HCT116 (cell line): ENCODE results near the gene SAPCD2. TPM values are rescaled to one million over a fixed set of nuclear protein-coding genes. Genes with fewer than 3 reads are reported as not detected.

Experiments used
- ATAC-seq: fragments of 200-7000 bp; cut with Tn5 transposase; 2 replicates; pipeline ENCODE4 v1.9.1; 2020; ENCODE audit warnings: mild to moderate bottlenecking, moderate library complexity
- BruUV-seq: library from RNA; stranded (reverse); fragments of 400-500 nt; replicated peaks from 2 replicates; lab custom pipeline; 2021; lab: Mats Ljungman, UMichigan
- CTCF ChIA-PET: fragments of 300-600 bp; sonication (Branson Sonifier 250); formaldehyde crosslinking; loops from one replicate; lab custom pipeline; 2021; ENCODE audit warnings: antibody characterized with exemption; lab: Charles Lee
- POLR2A ChIA-PET: fragments of 300-600, 350-600 bp; sonication (Branson Sonifier 250); formaldehyde crosslinking; loops from one replicate; lab custom pipeline; 2021; ENCODE audit warnings: antibody characterized with exemption; lab: Charles Lee
- RAD21 ChIA-PET, 2 experiments: fragments of 300-600 bp; sonication (Branson Sonifier 250); formaldehyde crosslinking; loops; one replicate each; lab custom pipeline; 2023; ENCODE audit warnings: low total read pairs in 2 of 2; ENCODE audit not compliant: uncharacterized antibody in 2 of 2, unreplicated experiment in 2 of 2, low non-redundant PET in 1 of 2; lab: Charles Lee
- DNase-seq: peaks from one replicate; pipeline ENCODE4 v3.0.0-alpha.2; 2010; ENCODE audit warnings: low read depth, low spot score
- H2AFZ ChIP-seq: fragments of 200-600 bp; shearing (Covaris generic), sonication (generic); 2 replicates; pipeline ENCODE4 v1.6.1; 2017; ENCODE audit warnings: low read depth, mixed run types, mixed read lengths, antibody characterized with exemption, low read length; ENCODE audit not compliant: poor library complexity, severe bottlenecking
- H3K27ac ChIP-seq: 2 replicates; pipeline ENCODE4 v1.5.1; 2012; ENCODE audit warnings: low read depth, low read length
- H3K27me3 ChIP-seq: fragments of 200-600 bp; sonication (generic); 2 replicates; pipeline ENCODE4 v1.6.1; 2016; ENCODE audit warnings: mixed run types, low read length, mixed read lengths; ENCODE audit not compliant: insufficient read depth
- H3K36me3 ChIP-seq, 2 experiments: fragments of 200-500 bp in 1 of 2; fragments of 200-600 bp in 1 of 2; sonication (Bioruptor generic) in 1 of 2; sonication (generic) in 1 of 2; 2 replicates each; pipeline versions ENCODE4 v1.5.1 to v1.6.1; 2014 to 2016; ENCODE audit warnings: low read length in 2 of 2, inconsistent platforms in 1 of 2, mixed read lengths in 1 of 2, mixed run types in 1 of 2; ENCODE audit not compliant: insufficient read depth in 2 of 2, control insufficient read depth in 1 of 2
- H3K4me1 ChIP-seq, 2 experiments: fragments of 200-600 bp in 1 of 2; sonication (generic) in 1 of 2; 2 replicates each; pipeline versions ENCODE4 v1.5.1 to v1.6.1; 2012 to 2017; ENCODE audit warnings: low read length in 2 of 2, inconsistent platforms in 1 of 2, mild to moderate bottlenecking in 1 of 2, mixed read lengths in 1 of 2, mixed run types in 1 of 2, moderate library complexity in 1 of 2; ENCODE audit not compliant: insufficient read depth in 2 of 2, control insufficient read depth in 1 of 2
- H3K4me2 ChIP-seq: fragments of 200-600 bp; sonication (generic); 2 replicates; pipeline ENCODE4 v1.6.1; 2017; ENCODE audit warnings: mixed run types, low read length, mixed read lengths
- H3K4me3 ChIP-seq, 2 experiments: fragments of 200-600 bp in 1 of 2; sonication (generic) in 1 of 2; replicated peaks in 1 of 2; 2 replicates each; pipeline ENCODE4 v1.5.1; 2011 to 2016; ENCODE audit warnings: low read length in 2 of 2, control low read depth in 1 of 2, low read depth in 1 of 2, mild to moderate bottlenecking in 1 of 2, mixed read lengths in 1 of 2, mixed run types in 1 of 2
- H3K79me2 ChIP-seq: fragments of 200-600 bp; sonication (generic); 2 replicates; pipeline ENCODE4 v1.6.1; 2017; ENCODE audit warnings: mild to moderate bottlenecking, mixed run types, low read length, moderate library complexity, mixed read lengths; ENCODE audit not compliant: insufficient read depth
- H3K9ac ChIP-seq: fragments of 200-600 bp; sonication (generic); 2 replicates; pipeline ENCODE4 v1.6.1; 2016; ENCODE audit warnings: low read length, mixed read lengths
- H3K9me2 ChIP-seq: fragments of 200-600 bp; sonication (generic), shearing (Covaris generic); 2 replicates; pipeline ENCODE4 v1.6.1; 2017; ENCODE audit warnings: mixed run types, mild to moderate bottlenecking, moderate library complexity; ENCODE audit not compliant: insufficient read depth
- H3K9me3 ChIP-seq, 2 experiments: fragments of 200-500 bp in 1 of 2; fragments of 200-600 bp in 1 of 2; sonication (Bioruptor generic) in 1 of 2; sonication (generic) in 1 of 2; 2 replicates each; pipeline ENCODE4 v1.6.1; 2014 to 2017; ENCODE audit warnings: low read length in 2 of 2, mixed read lengths in 2 of 2, inconsistent platforms in 1 of 2, low read depth in 1 of 2, mild to moderate bottlenecking in 1 of 2, mixed run types in 1 of 2, moderate library complexity in 1 of 2; ENCODE audit not compliant: control insufficient read depth in 1 of 2, insufficient read depth in 1 of 2
- H4K20me1 ChIP-seq: fragments of 200-600 bp; sonication (generic), shearing (Covaris generic); 2 replicates; pipeline ENCODE4 v1.6.1; 2017; ENCODE audit warnings: mixed run types, mild to moderate bottlenecking, moderate library complexity; ENCODE audit not compliant: insufficient read depth
- ATF3 ChIP-seq: IDR thresholded peaks from 2 replicates; pipeline ENCODE4 v1.6.1; 2012
- CBX3 ChIP-seq: IDR thresholded peaks from 2 replicates; pipeline ENCODE4 v1.6.1; 2012; ENCODE audit warnings: low read depth
- CEBPB ChIP-seq: IDR thresholded peaks from 2 replicates; pipeline ENCODE4 v1.6.1; 2012; ENCODE audit warnings: low read depth
- EGR1 ChIP-seq: IDR thresholded peaks from 2 replicates; pipeline ENCODE4 v1.6.1; 2012; ENCODE audit warnings: low read depth
- EZH2 ChIP-seq: fragments of 200-600 bp; sonication (generic); IDR thresholded peaks from 2 replicates; pipeline ENCODE4 v1.6.1; 2017; ENCODE audit warnings: antibody characterized with exemption, mixed run types
- EZH2phosphoT487 ChIP-seq: fragments of 200-600 bp; IDR thresholded peaks from 2 replicates; pipeline ENCODE4 v1.6.1; 2018; ENCODE audit warnings: antibody characterized with exemption, borderline replicate concordance
- FOSL1 ChIP-seq: IDR thresholded peaks from 2 replicates; pipeline ENCODE4 v1.6.1; 2012; ENCODE audit warnings: low read depth
- POLR2A ChIP-seq: IDR thresholded peaks from 2 replicates; pipeline ENCODE4 v1.7.0; 2011; ENCODE audit warnings: borderline replicate concordance; ENCODE audit not compliant: insufficient read depth, insufficient read length; ENCODE audit errors: extremely low read depth
- POLR2AphosphoS5 ChIP-seq: IDR thresholded peaks from 2 replicates; pipeline ENCODE4 v1.6.1; 2011; ENCODE audit warnings: mild to moderate bottlenecking, low read depth, low read length, moderate library complexity
- RAD21 ChIP-seq: IDR thresholded peaks from 2 replicates; pipeline ENCODE4 v1.6.1; 2012; ENCODE audit warnings: low read depth, mild to moderate bottlenecking
- REST ChIP-seq: IDR thresholded peaks from 2 replicates; pipeline ENCODE4 v1.6.1; 2012; ENCODE audit warnings: low read depth
- SIN3A ChIP-seq: IDR thresholded peaks from 2 replicates; pipeline ENCODE4 v1.6.1; 2012; ENCODE audit warnings: low read depth
- SP1 ChIP-seq: IDR thresholded peaks from 2 replicates; pipeline ENCODE4 v1.6.1; 2012; ENCODE audit warnings: low read depth
- SRF ChIP-seq: IDR thresholded peaks from 2 replicates; pipeline ENCODE4 v1.6.1; 2012; ENCODE audit warnings: low read depth
- TCF7L2 ChIP-seq: IDR thresholded peaks from 2 replicates; pipeline ENCODE4 v1.7.0; 2011; ENCODE audit warnings: borderline replicate concordance, inconsistent platforms; ENCODE audit not compliant: insufficient read depth, insufficient read length; ENCODE audit errors: extremely low read depth
- YY1 ChIP-seq: IDR thresholded peaks from 2 replicates; pipeline ENCODE4 v1.6.1; 2011; ENCODE audit warnings: low read length, low read depth, moderate library complexity, mild to moderate bottlenecking; ENCODE audit not compliant: insufficient replicate concordance; ENCODE audit errors: extremely low read depth
- ZBTB33 ChIP-seq: IDR thresholded peaks from 2 replicates; pipeline ENCODE4 v1.6.1; 2011; ENCODE audit warnings: mild to moderate bottlenecking, low read length, moderate library complexity; ENCODE audit not compliant: insufficient replicate concordance; ENCODE audit errors: extremely low read depth
- ZFX ChIP-seq: fragments of 450-650 bp; IDR thresholded peaks from 2 replicates; pipeline ENCODE4 v1.6.1; 2017
- intact Hi-C: fragments of 100-400 bp; cut with micrococcal nuclease; formaldehyde crosslinking; loops from 2 replicates; pipeline ENCODE4 v1.10.0; 2022
- total RNA-seq: library from RNA; stranded (reverse); gene quantifications from one replicate; pipeline ENCODE4 v1.2.1, GENCODE V29; 2021; ENCODE audit not compliant: unreplicated experiment
- TF ChIP-seq, protein P1 (sequence below): IDR thresholded peaks from 2 replicates; pipeline ENCODE4 v1.6.1; 2012

Gene SAPCD2
- total RNA-seq, 1 experiment from 2014 or later = 71.7 TPM

DNA sequence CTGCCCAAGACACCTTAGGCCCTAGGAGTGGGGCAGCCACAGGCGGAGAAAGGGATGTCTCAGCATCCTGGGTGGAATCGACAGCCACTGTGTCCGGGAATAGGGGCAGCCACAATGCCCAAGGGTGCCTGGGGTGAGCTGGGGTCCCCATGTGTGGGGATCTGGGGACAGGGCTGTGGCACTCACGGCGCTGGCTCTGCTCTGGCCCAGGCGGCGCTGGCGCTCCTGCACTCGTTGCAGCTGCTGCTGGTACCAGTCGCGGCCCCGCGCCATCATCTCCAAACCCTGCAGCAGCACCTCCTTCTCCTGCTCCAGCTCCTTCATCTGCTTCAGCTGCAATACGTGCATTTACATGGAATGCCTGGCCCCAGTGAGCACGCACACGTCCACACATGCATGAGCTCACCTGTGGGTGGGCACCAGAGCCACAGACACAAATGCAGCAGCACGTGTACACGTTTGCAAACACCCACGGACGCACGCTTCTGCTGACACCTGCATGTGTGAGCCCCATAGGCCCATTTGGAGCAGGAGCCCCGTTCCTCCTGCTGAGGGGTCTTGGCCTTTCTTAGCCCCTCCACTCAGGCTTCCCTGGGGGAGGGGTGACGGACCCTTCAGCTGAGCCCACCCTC lies 4.9 kb downstream of the SAPCD2 start:
- CTCF ChIA-PET = interaction anchor here (1.1 to 3.8 kb wide), 3 partner anchors 18 to 116 kb away, joined by 3 to 57 read pairs (median 3); partner anchors contain the start of genes MAN1B1 and NPDC1
- POLR2A ChIA-PET = no interaction called here
- peaks cover 44% of the 10 kb centered on the region for H3K79me2 ChIP-seq
- no peak overlapping the region for H3K9ac ChIP-seq
- H3K4me1 ChIP-seq = peaks cover 13 to 30% of the 10 kb centered on the region in 2 experiments
- H3K9me2 ChIP-seq = no peaks in the 10 kb centered on the region
- H3K36me3 ChIP-seq = peaks cover 2 to 8% of the 10 kb centered on the region in 2 experiments; a peak in 1 of 4 replicates
- H3K27me3 ChIP-seq = no peaks in the 10 kb centered on the region
- no peaks in the 10 kb centered on the region for H3K9me3 ChIP-seq
- no TSS peak for BruUV-seq
- H3K4me2 ChIP-seq = no peak overlapping the region
- no peak for DNase-seq
- no peak overlapping the region for H3K4me3 ChIP-seq
- TF ChIP-seq FOSL1 (no peak), EZH2phosphoT487 (no peak), REST (no peak), ATF3 (no peak), CBX3 (no peak), SIN3A (no peak), RAD21 (no peak), YY1 (no peak), TCF7L2 (no peak), POLR2AphosphoS5 (no peak), POLR2A (no peak), CEBPB (no peak), SRF (no peak), ZFX (no peak), ZBTB33 (no peak), EZH2 (no peak), SP1 (no peak), EGR1 (no peak)
- TF ChIP-seq, protein P1, sequence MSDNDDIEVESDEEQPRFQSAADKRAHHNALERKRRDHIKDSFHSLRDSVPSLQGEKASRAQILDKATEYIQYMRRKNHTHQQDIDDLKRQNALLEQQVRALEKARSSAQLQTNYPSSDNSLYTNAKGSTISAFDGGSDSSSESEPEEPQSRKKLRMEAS = no peak
- ATAC-seq = no peak
- no peak overlapping the region for H2AFZ ChIP-seq
- intact Hi-C loops = no loop called here
- no peaks in the 10 kb centered on the region; the same call in 1 of the 2 replicates for H4K20me1 ChIP-seq
- RAD21 ChIA-PET = no interaction called here
- no peak overlapping the region; the same call in 1 of the 2 replicates for H3K27ac ChIP-seq
